Duodenal mucosa (tissue), 2 donors: ENCODE results near the gene NDUFA7.
"Not testable (repeated sequence)": the region's sequence is repeated elsewhere in the genome, so short reads cannot be mapped to it uniquely, and the experiment has no call there.

Source experiments
- H3K27ac ChIP-seq: one replicate; pipeline ENCODE4 v1.7.0; 2013; ENCODE audit warnings: low read depth, low read length
- H3K27me3 ChIP-seq, 2 donors: one replicate each; pipeline ENCODE4 v1.7.0; 2013; ENCODE audit warnings: low read length in 2 of 2, control low read depth in 1 of 2; ENCODE audit not compliant: insufficient read depth in 2 of 2, control insufficient read depth in 1 of 2
- H3K36me3 ChIP-seq, 2 donors: one replicate each; pipeline ENCODE4 v1.7.0; 2013; ENCODE audit warnings: low read length in 2 of 2, control low read depth in 1 of 2; ENCODE audit not compliant: insufficient read depth in 2 of 2, control insufficient read depth in 1 of 2
- H3K4me1 ChIP-seq, 2 donors: one replicate each; pipeline ENCODE4 v1.7.0; 2013; ENCODE audit warnings: low read length in 2 of 2, control low read depth in 1 of 2; ENCODE audit not compliant: insufficient read depth in 2 of 2, control insufficient read depth in 1 of 2
- H3K4me3 ChIP-seq, 2 donors: one replicate each; pipeline ENCODE4 v1.7.0; 2013; ENCODE audit warnings: low read length in 2 of 2, low read depth in 1 of 2
- H3K9ac ChIP-seq, 2 donors: one replicate each; pipeline ENCODE4 v1.7.0; 2013; ENCODE audit warnings: low read length in 2 of 2, low read depth in 1 of 2
- H3K9me3 ChIP-seq, 2 donors: one replicate each; pipeline ENCODE4 v1.7.0; 2013; ENCODE audit warnings: low read length in 2 of 2, control low read depth in 1 of 2; ENCODE audit not compliant: control insufficient read depth in 1 of 2

The NDUFA7 gene

GRCh38 chr19:8264248-8264647, 56.9 kb downstream of the NDUFA7 start:
- H3K27ac ChIP-seq, H3K4me1 ChIP-seq, H3K27me3 ChIP-seq, H3K9me3 ChIP-seq, H3K9ac ChIP-seq, H3K4me3 ChIP-seq, H3K36me3 ChIP-seq: not testable (repeated sequence)

- H3K36me3 ChIP-seq: peaks cover 0 to 6% of the 10 kb centered on the region in 2 donors
- H3K27me3 ChIP-seq: no peaks in the 10 kb centered on the region
These were observed 58.7 kb downstream of the NDUFA7 start for GRCh38 chr19:8262431-8262830.

DNA sequence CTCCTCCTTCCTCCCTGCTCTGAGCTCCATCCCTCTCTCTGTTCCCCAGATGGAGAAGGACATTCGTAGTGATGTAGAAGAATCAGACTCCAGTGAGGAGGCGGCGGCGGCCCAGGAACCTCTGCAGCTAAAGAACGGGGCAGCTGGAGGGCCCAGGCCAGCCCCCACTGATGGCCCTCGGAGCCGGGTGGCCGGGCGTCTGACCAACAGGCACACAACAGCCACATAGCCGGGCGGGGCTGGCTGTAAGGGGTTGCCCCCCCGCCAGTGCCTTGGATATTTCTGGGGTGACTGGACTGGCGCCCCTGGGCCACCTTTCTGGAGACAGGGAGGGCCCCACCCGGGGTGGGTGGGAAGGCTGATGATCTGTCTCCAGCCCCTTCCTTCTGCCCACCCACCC, 59.3 kb downstream of the NDUFA7 start:
- H3K36me3 ChIP-seq: peaks cover 0 to 7% of the 10 kb centered on the region in 2 donors

More at GRCh38 chr19:8262431-8262830, 58.7 kb downstream of the NDUFA7 start:
- Histone ChIP-seq H3K27ac (no peak overlapping the region), H3K4me1 (no peaks in the 10 kb centered on the region), H3K9me3 (no peaks in the 10 kb centered on the region), H3K9ac (no peak overlapping the region), H3K4me3 (no peak overlapping the region)

DNA sequence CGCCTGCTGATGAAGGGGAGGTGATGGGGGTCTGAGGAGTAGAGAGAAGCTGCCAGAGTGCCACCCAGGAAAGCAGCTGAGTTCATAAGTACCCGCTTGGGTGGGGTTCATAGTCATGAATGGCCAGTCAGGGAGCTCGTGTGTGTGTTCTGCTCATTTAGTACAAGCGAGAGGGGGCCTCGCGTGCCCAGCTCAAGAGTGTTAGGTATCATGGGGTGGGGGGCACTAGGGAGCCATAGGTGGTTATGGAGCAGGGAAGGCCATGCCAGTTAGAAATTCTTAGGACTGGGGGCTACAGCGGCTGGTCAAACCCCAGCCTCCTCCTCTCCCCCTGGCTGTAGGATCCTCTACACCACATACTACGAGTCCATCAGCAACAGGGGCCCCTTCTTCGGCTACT, 59.8 kb downstream of the NDUFA7 start:
- Histone ChIP-seq H3K9ac (no peak overlapping the region), H3K4me3 (no peak overlapping the region), H3K27me3 (no peaks in the 10 kb centered on the region), H3K4me1 (no peaks in the 10 kb centered on the region), H3K27ac (no peak overlapping the region), H3K9me3 (no peaks in the 10 kb centered on the region), H3K36me3 (peaks cover 0 to 12% of the 10 kb centered on the region in 2 donors)

More for the DNA sequence above, 59.3 kb downstream of the NDUFA7 start:
- H3K27me3 ChIP-seq: no peaks in the 10 kb centered on the region
- H3K4me3 ChIP-seq: no peak overlapping the region
- H3K4me1 ChIP-seq: no peaks in the 10 kb centered on the region
- H3K27ac ChIP-seq: no peak overlapping the region
- H3K9me3 ChIP-seq: no peaks in the 10 kb centered on the region
- no peak overlapping the region for H3K9ac ChIP-seq
